Thymus (tissue), 11 donors: ENCODE measurements around the gene C1QTNF1. TPM values are rescaled to one million over a fixed set of nuclear protein-coding genes. Genes with fewer than 3 reads are reported as not detected.

Source experiments
- DNase-seq, 9 donors: peaks; one replicate each; pipeline ENCODE4 v3.0.0-alpha.2; 2013; ENCODE audit warnings: low spot score in 9 of 9, low read depth in 6 of 9, missing footprints in 1 of 9
- H3K27ac ChIP-seq, 2 donors: one replicate each; pipeline ENCODE4 v1.5.1; 2013; ENCODE audit warnings: control low read depth in 1 of 2, low read depth in 1 of 2, low read length in 1 of 2, mild to moderate bottlenecking in 1 of 2, moderate library complexity in 1 of 2
- H3K27me3 ChIP-seq, 2 donors: one replicate each; pipeline ENCODE4 v1.5.1; 2013; ENCODE audit warnings: low read length in 1 of 2; ENCODE audit not compliant: control insufficient read depth in 2 of 2, insufficient read depth in 1 of 2
- H3K36me3 ChIP-seq, 2 donors: one replicate each; pipeline ENCODE4 v1.5.1; 2013; ENCODE audit warnings: low read length in 1 of 2, mild to moderate bottlenecking in 1 of 2, moderate library complexity in 1 of 2; ENCODE audit not compliant: control insufficient read depth in 2 of 2, insufficient read depth in 2 of 2
- H3K4me1 ChIP-seq, 2 donors: one replicate each; pipeline ENCODE4 v1.5.1; 2013; ENCODE audit warnings: low read length in 2 of 2; ENCODE audit not compliant: control insufficient read depth in 2 of 2, insufficient read depth in 2 of 2
- H3K4me3 ChIP-seq, 2 donors: one replicate each; pipeline ENCODE4 v1.5.1; 2013; ENCODE audit warnings: low read length in 2 of 2, control low read depth in 1 of 2, mild to moderate bottlenecking in 1 of 2
- H3K9me3 ChIP-seq, 2 donors: one replicate each; pipeline ENCODE4 v1.5.1; 2013; ENCODE audit warnings: low read length in 1 of 2, mild to moderate bottlenecking in 1 of 2; ENCODE audit not compliant: control insufficient read depth in 2 of 2, insufficient read depth in 1 of 2
- WGBS: extraction: QIAGEN DNeasy Blood & Tissue Kit; methylation state at CpG from one replicate; pipeline ENCODE4 v1.1.7; 2013; 5-methylcytosine and 5-hydroxymethylcytosine counted together
- polyA plus RNA-seq: library from polyadenylated mRNA; stranded (reverse); fragments of 200-250 nt; gene quantifications from one replicate; pipeline ENCODE4 v1.2.3, GENCODE V29; 2013
- total RNA-seq: library from RNA; stranded (reverse); fragments of 120-200 nt; gene quantifications from one replicate; pipeline ENCODE4 v1.2.4, GENCODE V29; 2013
- donor health status: healthy.

Gene C1QTNF1
- total and polyA plus RNA-seq, 2 donors: 2.2 to 34.9 TPM

GRCh38 chr17:78997881-78998280, 26.1 kb upstream of the C1QTNF1 start:
- Histone ChIP-seq H3K36me3 (peaks cover 84 to 97% of the 10 kb centered on the region in 2 donors), H3K27ac (no peak overlapping the region), H3K27me3 (no peaks in the 10 kb centered on the region), H3K4me1 (peaks cover 0 to 3% of the 10 kb centered on the region in 2 donors), H3K9me3 (no peaks in the 10 kb centered on the region), H3K4me3 (no peak overlapping the region)
- WGBS: 92% methylated on average over 6 of the region's 6 CpGs
- DNase-seq: no peak

- Histone ChIP-seq H3K4me1 (peaks cover 0 to 4% of the 10 kb centered on the region in 2 donors), H3K27me3 (no peaks in the 10 kb centered on the region), H3K9me3 (no peaks in the 10 kb centered on the region), H3K36me3 (peaks cover 81 to 97% of the 10 kb centered on the region in 2 donors), H3K4me3 (no peak overlapping the region), H3K27ac (no peak overlapping the region)
- 97% methylated on average over 28 of the region's 28 CpGs for WGBS
- no peak for DNase-seq
These were observed 25.5 kb upstream of the C1QTNF1 start for GRCh38 chr17:78998311-78999055.

GRCh38 chr17:78999056-78999768, 24.8 kb upstream of the C1QTNF1 start:
- Histone ChIP-seq H3K9me3 (no peaks in the 10 kb centered on the region), H3K4me3 (no peak overlapping the region), H3K27me3 (no peaks in the 10 kb centered on the region), H3K27ac (no peak overlapping the region), H3K4me1 (peaks cover 0 to 7% of the 10 kb centered on the region in 2 donors), H3K36me3 (peaks cover 73 to 93% of the 10 kb centered on the region in 2 donors)
- WGBS: 98% methylated on average over 17 of the region's 17 CpGs
- no peak for DNase-seq

- no peak overlapping the region for H3K27ac ChIP-seq
- peaks cover 0 to 8% of the 10 kb centered on the region in 2 donors for H3K4me1 ChIP-seq
- H3K9me3 ChIP-seq: no peaks in the 10 kb centered on the region
- WGBS: 98% methylated on average over 12 of the region's 12 CpGs
- peaks cover 67 to 85% of the 10 kb centered on the region in 2 donors for H3K36me3 ChIP-seq
- no peak overlapping the region for H3K4me3 ChIP-seq
- H3K27me3 ChIP-seq: no peaks in the 10 kb centered on the region
- no peak for DNase-seq
These were observed 24.0 kb upstream of the C1QTNF1 start for GRCh38 chr17:78999947-79000395.

GRCh38 chr17:79000396-79001189, 23.4 kb upstream of the C1QTNF1 start:
- peaks cover 3 to 14% of the 10 kb centered on the region in 2 donors for H3K4me1 ChIP-seq
- no peak overlapping the region for H3K4me3 ChIP-seq
- no peaks in the 10 kb centered on the region for H3K27me3 ChIP-seq
- H3K36me3 ChIP-seq: peaks cover 65 to 79% of the 10 kb centered on the region in 2 donors
- H3K9me3 ChIP-seq: no peaks in the 10 kb centered on the region
- DNase-seq: no peak
- H3K27ac ChIP-seq: no peak overlapping the region
- WGBS: 99% methylated on average over 25 of the region's 25 CpGs

- no peaks in the 10 kb centered on the region for H3K9me3 ChIP-seq
- peak overlapping the region in 1 of 2 donors; percentile 47 for H3K27ac ChIP-seq
- H3K27me3 ChIP-seq: no peaks in the 10 kb centered on the region
- H3K4me1 ChIP-seq: peaks cover 8 to 22% of the 10 kb centered on the region in 2 donors
- H3K4me3 ChIP-seq: no peak overlapping the region
- WGBS: 96% methylated on average over 19 of the region's 19 CpGs
- DNase-seq: no peak
- peaks cover 61 to 74% of the 10 kb centered on the region in 2 donors for H3K36me3 ChIP-seq
These were observed 22.6 kb upstream of the C1QTNF1 start for GRCh38 chr17:79001190-79002020.

- H3K4me3 ChIP-seq: no peak overlapping the region
- no peaks in the 10 kb centered on the region for H3K27me3 ChIP-seq
- H3K27ac ChIP-seq: no peak overlapping the region
- no peak for DNase-seq
- H3K4me1 ChIP-seq: peaks cover 10 to 31% of the 10 kb centered on the region in 2 donors
- 97% methylated on average over 14 of the region's 14 CpGs for WGBS
- H3K9me3 ChIP-seq: no peaks in the 10 kb centered on the region
- peaks cover 53 to 67% of the 10 kb centered on the region in 2 donors for H3K36me3 ChIP-seq
These were observed 21.7 kb upstream of the C1QTNF1 start for GRCh38 chr17:79002291-79002690.

- no peaks in the 10 kb centered on the region for H3K27me3 ChIP-seq
- 93% methylated on average over 20 of the region's 20 CpGs for WGBS
- peaks cover 15 to 35% of the 10 kb centered on the region in 2 donors for H3K4me1 ChIP-seq
- no peak for DNase-seq
- no peak overlapping the region for H3K27ac ChIP-seq
- no peak overlapping the region for H3K4me3 ChIP-seq
- no peaks in the 10 kb centered on the region for H3K9me3 ChIP-seq
- H3K36me3 ChIP-seq: peaks cover 46 to 60% of the 10 kb centered on the region in 2 donors
These were observed 21.0 kb upstream of the C1QTNF1 start for GRCh38 chr17:79002796-79003593.
